Activated CD8-positive, alpha-beta memory T cell treated with anti-CD3 and anti-CD28 coated beads for 4 hours (primary cell): Measurements from ENCODE around the gene SHROOM4.

Experiments
- DNase-seq, 2 donors: peaks; one replicate each; pipeline ENCODE4 v3.0.0-alpha.2; 2020; ENCODE audit warnings: low read depth in 2 of 2

SHROOM4 gene

GRCh38 chrX:50707955-50708699 lies 105.9 kb downstream of the SHROOM4 start:
- no peak for DNase-seq

DNA sequence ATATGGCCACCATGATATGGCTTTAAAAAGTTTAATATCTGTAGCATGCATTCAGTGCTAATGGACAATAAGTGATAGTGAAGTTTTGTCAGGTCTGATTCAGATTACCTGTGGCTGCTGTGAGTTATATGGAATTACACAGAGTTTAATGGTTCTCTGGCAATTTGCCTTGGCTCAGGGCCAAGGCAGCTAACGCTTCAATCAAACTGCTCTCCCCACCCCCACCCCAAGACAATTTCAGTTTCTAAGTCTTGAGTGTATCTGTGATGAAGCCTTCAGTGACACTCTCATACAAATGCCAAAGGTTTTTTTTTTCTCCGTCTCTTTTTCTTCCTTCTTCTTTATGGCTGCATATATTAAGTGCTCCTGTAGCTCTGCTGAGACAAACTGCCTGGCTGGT lies 106.6 kb downstream of the SHROOM4 start:
- DNase-seq, result no peak

GRCh38 chrX:50705042-50705441 lies 109.0 kb downstream of the SHROOM4 start:
- no peak for DNase-seq

- no peak for DNase-seq
These were observed 109.6 kb downstream of the SHROOM4 start for GRCh38 chrX:50704360-50704759.

DNA sequence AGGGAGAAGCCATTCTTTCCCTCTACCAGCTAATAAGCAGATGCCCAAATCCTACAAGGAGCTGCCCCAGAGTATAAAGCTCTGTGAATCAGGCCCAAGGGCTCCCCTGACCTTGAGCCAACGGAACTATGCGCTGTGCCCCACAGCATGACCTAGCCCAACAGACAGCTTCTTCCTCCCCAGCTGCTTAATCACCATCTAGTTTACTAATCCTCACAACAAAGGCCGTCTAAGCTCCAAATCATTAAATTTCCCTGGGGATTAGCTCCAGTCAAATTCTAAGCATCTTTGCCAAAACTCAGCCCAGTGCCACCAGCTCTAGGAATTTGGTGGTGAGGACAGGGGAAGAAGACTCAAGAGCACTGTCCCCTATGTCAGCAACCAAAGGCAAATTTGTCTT lies 113.1 kb downstream of the SHROOM4 start:
- DNase-seq, result no peak

DNA sequence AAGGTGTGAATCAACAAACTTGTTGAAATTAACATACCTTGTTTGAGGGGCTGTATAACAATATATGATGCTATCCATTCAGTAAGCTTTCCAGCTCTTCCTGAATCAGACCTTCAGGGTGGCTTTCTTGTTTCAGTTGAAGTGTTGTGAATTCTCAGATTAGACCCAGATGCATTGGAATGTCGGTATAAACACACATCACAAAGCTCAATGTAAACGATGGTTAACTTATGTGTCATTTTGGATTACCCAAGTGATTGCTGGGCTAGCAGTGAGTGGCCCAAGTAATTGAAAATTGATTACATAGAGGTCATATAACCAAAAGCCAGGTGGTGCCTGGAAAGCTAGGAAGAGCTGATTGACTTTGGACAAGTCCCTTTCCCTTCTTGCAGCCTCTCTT lies 115.0 kb downstream of the SHROOM4 start:
- DNase-seq, result no peak

- DNase-seq, result no peak
These were observed 116.3 kb downstream of the SHROOM4 start for GRCh38 chrX:50697691-50698090.

DNA sequence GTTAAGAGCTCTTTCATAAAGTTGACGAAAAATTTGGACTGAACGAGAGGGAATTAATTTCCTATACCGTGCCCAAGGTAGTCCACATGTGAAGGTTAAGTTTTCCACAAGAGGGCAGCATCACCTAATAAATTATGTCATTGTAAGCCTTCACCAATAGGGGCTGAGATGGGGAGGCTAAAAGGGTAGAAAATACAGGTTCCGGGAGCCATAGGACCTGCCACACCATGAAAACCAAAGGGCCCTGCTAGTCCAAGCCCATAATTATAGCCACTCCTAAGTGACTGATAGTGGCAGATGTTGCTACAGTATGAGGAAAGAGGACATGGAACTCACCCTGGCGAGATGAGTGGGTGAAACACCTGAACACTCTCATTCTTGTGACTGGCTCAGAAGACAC lies 122.2 kb downstream of the SHROOM4 start:
- no peak for DNase-seq

GRCh38 chrX:50684871-50685270 lies 129.1 kb downstream of the SHROOM4 start:
- DNase-seq, result no peak

DNA sequence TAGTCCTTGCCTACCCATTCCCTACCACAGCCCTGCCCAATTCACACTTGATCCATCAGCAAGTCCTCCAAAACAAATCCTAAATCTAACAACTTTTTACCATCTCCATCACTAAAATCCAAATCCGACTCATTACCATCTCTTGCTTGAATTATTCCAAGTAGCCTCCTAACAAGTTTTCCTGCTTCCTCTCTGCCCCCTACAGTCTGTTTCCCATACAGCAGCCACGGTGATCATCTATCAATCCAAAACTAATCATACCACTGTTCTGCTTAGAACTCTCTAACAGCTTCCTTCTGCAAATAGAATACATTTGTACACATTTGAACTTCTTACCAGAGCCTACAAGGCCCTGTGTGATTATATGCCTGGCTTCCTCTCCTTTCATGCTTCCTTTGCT lies 133.0 kb downstream of the SHROOM4 start:
- no peak for DNase-seq

DNA sequence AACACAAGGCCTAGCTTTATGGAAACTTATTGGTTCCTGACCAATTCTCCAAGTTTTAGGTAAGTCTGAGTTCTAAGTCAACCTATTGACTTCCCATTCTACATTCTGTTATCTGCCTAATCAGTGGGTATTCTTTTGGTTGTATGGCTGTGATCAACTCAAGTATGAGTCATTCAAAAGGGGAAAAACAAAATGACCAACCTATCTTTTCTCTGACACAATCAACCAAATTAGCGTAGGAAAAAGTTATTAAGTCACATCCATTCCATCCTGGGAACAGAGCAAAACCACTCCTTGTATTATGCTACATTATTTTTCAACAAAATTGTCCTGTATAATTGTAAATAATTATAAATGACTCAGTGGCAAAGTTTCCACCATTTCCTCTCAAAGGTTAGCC lies 136.2 kb downstream of the SHROOM4 start:
- DNase-seq, result no peak

- no peak for DNase-seq
These were observed 142.3 kb downstream of the SHROOM4 start for GRCh38 chrX:50671661-50672060.

GRCh38 chrX:50668860-50669259 lies 145.1 kb downstream of the SHROOM4 start:
- DNase-seq, result no peak

DNA sequence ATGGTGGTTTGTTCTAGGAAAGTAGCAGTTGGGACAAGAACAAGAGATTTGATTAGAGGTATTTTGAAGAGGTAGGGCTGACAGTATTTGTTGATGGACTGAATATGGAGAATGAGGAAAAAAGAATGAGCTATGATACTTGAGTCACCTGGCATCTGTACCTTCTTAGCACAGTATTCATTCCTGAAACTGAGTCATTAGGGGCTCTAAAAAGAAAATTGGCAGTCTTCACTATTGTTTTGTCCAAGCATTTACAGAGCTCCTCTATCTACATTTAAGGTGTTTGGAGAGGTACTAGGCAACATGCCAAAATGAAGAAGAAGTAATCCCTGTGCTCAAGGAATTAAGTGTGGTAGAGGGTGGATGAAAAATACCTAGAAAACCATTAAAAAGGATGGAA lies 165.8 kb downstream of the SHROOM4 start:
- no peak for DNase-seq

GRCh38 chrX:50644496-50644895 lies 169.5 kb downstream of the SHROOM4 start:
- DNase-seq, result no peak

DNA sequence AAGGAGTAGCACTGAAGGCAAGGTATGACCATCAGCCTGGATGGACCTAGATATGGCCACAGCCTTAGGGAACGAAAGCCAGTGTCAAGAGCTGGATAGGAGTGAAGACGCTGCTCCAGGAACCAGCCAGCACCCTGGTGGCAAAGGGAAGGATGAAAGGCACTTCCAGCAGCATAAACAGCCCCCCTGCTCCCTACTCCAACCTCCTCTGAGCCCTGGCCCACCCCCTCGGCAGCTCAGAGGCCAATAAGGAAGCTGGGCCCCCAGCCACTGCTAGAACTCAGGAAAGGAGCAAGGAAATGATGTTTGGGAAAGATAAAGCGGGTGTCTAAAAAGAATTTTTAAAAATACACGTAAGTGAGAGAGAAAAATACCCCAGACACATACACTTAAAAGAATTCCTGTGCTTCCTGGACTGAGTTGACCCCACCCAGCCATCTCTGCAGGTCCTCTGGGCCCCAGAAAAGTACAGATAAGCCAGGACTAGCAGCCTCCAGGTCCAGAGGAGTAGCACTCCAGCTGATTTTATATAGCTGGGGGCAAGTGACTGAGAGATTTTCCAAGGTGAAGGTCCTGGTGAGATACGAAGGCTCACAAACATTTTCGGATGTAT lies 170.4 kb downstream of the SHROOM4 start:
- no peak for DNase-seq

DNA sequence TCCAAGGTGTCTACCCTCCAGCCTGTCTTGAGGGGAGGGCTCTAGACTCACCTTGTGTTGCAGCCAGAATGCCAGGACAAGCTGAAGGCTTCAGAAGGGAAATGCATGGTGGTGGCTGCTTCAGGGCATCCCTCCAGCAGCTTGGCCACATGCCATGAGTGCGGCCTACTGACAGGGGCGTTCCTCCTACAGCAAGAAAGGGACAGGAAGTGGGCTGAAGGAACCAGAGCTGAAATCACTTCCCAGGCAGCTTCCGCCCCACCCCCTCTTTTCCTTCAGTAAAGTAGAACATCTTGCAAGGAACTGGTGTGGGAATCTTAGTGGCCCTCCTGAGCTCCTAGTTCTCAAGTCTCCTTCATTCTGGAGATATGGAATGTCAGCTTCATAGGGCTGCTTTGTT lies 175.9 kb downstream of the SHROOM4 start:
- DNase-seq, result no peak

DNA sequence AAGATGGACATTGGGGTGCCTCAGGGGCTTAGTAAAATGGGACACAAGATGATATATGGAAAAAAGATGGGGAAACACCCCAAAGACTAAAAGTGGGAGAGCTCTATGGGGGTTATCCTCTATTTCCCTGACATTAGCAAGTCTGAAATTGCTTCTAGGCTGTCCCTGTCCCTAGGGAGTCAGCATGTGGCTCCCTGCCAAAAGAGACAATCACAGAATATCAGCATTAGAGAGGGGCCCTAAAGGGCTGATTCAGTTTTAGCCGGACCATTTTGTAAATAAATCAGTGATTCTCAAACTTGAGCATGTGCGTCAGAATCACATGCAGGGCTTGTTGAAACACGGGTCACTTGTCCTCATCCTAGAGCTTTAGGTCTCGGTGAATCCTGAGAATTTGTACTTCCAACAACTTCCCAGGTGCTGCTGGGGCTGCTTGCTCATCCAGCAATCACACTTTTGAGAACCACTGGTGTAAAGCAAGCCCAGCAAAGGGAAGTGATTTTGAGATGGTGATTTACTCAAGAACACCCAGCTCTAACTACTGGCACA lies 178.1 kb downstream of the SHROOM4 start:
- DNase-seq, result no peak

DNA sequence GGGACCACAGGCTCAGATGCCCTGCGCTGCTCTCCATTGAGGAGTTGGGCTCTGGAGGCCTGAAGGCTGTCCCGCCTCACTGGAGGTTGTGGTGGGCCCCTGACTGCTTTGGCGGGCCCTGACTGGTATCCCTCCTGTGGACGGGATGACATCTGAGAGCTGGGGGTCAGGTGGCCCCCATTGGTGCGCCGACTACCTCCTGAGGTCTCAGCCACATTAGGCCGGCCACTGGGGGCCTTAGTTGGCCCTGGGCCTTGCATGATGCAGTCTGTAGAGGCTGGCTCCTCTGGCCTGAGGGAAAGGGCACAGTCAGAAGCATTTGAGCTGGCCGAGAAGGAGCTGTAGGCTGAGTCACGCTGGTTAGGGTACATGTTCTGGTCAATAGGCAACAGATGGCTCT lies 178.8 kb downstream of the SHROOM4 start:
- no peak for DNase-seq

- DNase-seq, result no peak
These were observed 184.2 kb downstream of the SHROOM4 start for GRCh38 chrX:50629774-50630173.

- DNase-seq, result no peak
These were observed 186.3 kb downstream of the SHROOM4 start for GRCh38 chrX:50627696-50628095.

DNA sequence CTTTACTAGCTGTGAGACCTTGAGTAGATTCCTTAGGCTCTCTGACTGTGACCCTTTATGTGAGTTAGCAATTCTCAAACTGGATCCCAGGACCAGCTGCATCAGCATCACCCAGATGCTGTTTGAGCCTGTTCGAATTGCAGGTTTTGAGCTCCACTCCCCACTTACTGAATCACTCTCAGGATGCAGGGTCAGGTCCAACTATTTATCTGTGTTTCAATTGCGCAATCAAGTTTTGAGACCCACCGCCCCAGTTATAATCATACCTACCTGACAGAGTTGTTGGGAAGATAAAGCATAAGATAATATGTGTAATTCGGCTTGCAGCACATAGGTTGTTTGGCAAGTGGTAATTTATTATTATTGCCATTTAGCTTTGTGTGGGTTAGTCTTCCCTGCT lies 187.6 kb downstream of the SHROOM4 start:
- no peak for DNase-seq

DNA sequence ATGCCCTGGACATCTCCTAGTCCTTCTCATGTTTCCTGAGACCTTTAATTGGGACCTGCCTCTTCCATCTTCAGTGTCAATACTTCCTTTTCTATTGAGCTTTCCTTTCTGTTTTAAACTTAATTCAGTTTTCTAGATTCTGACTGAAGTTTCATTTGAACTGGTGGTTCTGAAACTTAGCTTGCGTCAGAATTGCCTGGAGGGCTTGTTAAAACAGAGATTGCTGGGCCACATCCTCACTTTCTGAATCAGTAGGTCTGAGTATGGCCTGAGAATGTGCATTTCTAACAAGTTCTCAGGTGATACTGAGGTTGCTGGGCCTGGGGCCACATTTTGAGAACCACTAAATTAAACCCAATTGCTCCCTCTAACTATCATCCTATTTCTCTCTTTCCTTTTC lies 191.2 kb downstream of the SHROOM4 start:
- DNase-seq, result no peak
